Stimulated activated CD4-positive, alpha-beta T cell treated with anti-CD3 and anti-CD28 coated beads, Interleukin-15, amount 100 ng/mL, for 24 hours (primary cell): ENCODE measurements around the gene RIPOR3.
"Not testable (repeated sequence)": the region's sequence is repeated elsewhere in the genome, so short reads cannot be mapped to it uniquely, and the experiment has no call there.

Experiments
- DNase-seq: peaks from one replicate; pipeline ENCODE4 v3.0.0-alpha.2; 2020

RIPOR3 gene

GRCh38 chr20:50651676-50652075 is 39.7 kb downstream of the RIPOR3 start:
- DNase-seq = no peak

- no peak for DNase-seq
Observed at GRCh38 chr20:50649590-50649989, 41.8 kb downstream of the RIPOR3 start.

GRCh38 chr20:50648651-50649050 is 42.7 kb downstream of the RIPOR3 start:
- no peak for DNase-seq

GRCh38 chr20:50646483-50646996 is 44.8 kb downstream of the RIPOR3 start:
- DNase-seq = no peak

- DNase-seq = no peak
Observed at GRCh38 chr20:50645253-50646068, 45.9 kb downstream of the RIPOR3 start.

GRCh38 chr20:50642288-50642803 is 49.0 kb downstream of the RIPOR3 start:
- DNase-seq = no peak

- not testable (repeated sequence) for DNase-seq
Observed at GRCh38 chr20:50641625-50642287, 49.6 kb downstream of the RIPOR3 start.

GRCh38 chr20:50639971-50640711 is 51.2 kb downstream of the RIPOR3 start:
- DNase-seq = not testable (repeated sequence)

- not testable (repeated sequence) for DNase-seq
Observed at GRCh38 chr20:50638015-50638847, 53.1 kb downstream of the RIPOR3 start.

GRCh38 chr20:50636601-50637540 is 54.5 kb downstream of the RIPOR3 start:
- DNase-seq = no peak

- DNase-seq = peak; percentile 69
Observed at GRCh38 chr20:50635676-50636600, 55.4 kb downstream of the RIPOR3 start.

GRCh38 chr20:50635014-50635557 is 56.3 kb downstream of the RIPOR3 start:
- no peak for DNase-seq

GRCh38 chr20:50634191-50634590 is 57.2 kb downstream of the RIPOR3 start:
- no peak for DNase-seq

- DNase-seq = no peak
Observed at GRCh38 chr20:50633361-50633760, 58.0 kb downstream of the RIPOR3 start.

- no peak for DNase-seq
Observed at GRCh38 chr20:50632701-50633100, 58.6 kb downstream of the RIPOR3 start.

GRCh38 chr20:50632236-50632635 is 59.1 kb downstream of the RIPOR3 start:
- DNase-seq = no peak

- no peak for DNase-seq
Observed at GRCh38 chr20:50630578-50631263, 60.6 kb downstream of the RIPOR3 start.

GRCh38 chr20:50629670-50630045 is 61.7 kb downstream of the RIPOR3 start:
- no peak for DNase-seq
